Fibroblast of skin of abdomen (primary cell): ENCODE measurements around the gene CTNNA3.

Experiments used
- DNase-seq: peaks from one replicate; pipeline ENCODE4 v3.0.0-alpha.2; 2013

The CTNNA3 gene

GRCh38 chr10:67327626-67328535 is 368.1 kb downstream of the CTNNA3 start:
- DNase-seq, result no peak

GRCh38 chr10:67319976-67320375 is 376.0 kb downstream of the CTNNA3 start:
- DNase-seq, result no peak

- no peak for DNase-seq
Observed at GRCh38 chr10:67308912-67309311, 387.1 kb downstream of the CTNNA3 start.

- no peak for DNase-seq
Observed at GRCh38 chr10:67306588-67307205, 389.3 kb downstream of the CTNNA3 start.

GRCh38 chr10:67302701-67303100 is 393.3 kb downstream of the CTNNA3 start:
- DNase-seq, result no peak

- DNase-seq, result no peak
Observed at GRCh38 chr10:67299761-67300160, 396.2 kb downstream of the CTNNA3 start.

GRCh38 chr10:67297637-67298181 is 398.3 kb downstream of the CTNNA3 start:
- DNase-seq, result no peak

- DNase-seq, result no peak
Observed at GRCh38 chr10:67296926-67297325, 399.1 kb downstream of the CTNNA3 start.

GRCh38 chr10:67288688-67289410 is 407.1 kb downstream of the CTNNA3 start:
- DNase-seq, result no peak

GRCh38 chr10:67284589-67284988 is 411.4 kb downstream of the CTNNA3 start:
- no peak for DNase-seq

- no peak for DNase-seq
Observed at GRCh38 chr10:67282871-67283270, 413.1 kb downstream of the CTNNA3 start.

GRCh38 chr10:67280405-67280804 is 415.6 kb downstream of the CTNNA3 start:
- DNase-seq, result no peak

GRCh38 chr10:67277402-67277801 is 418.6 kb downstream of the CTNNA3 start:
- no peak for DNase-seq

GRCh38 chr10:67269828-67270227 is 426.2 kb downstream of the CTNNA3 start:
- no peak for DNase-seq

- no peak for DNase-seq
Observed at GRCh38 chr10:67268146-67268545, 427.8 kb downstream of the CTNNA3 start.

- no peak for DNase-seq
Observed at GRCh38 chr10:67262675-67263074, 433.3 kb downstream of the CTNNA3 start.

GRCh38 chr10:67261300-67261797 is 434.6 kb downstream of the CTNNA3 start:
- no peak for DNase-seq

- DNase-seq, result no peak
Observed at GRCh38 chr10:67259319-67259929, 436.6 kb downstream of the CTNNA3 start.

- DNase-seq, result no peak
Observed at GRCh38 chr10:67257427-67258144, 438.4 kb downstream of the CTNNA3 start.

GRCh38 chr10:67257018-67257417 is 439.0 kb downstream of the CTNNA3 start:
- DNase-seq, result no peak

GRCh38 chr10:67250686-67251085 is 445.3 kb downstream of the CTNNA3 start:
- no peak for DNase-seq
